AG08395 (cell line): ENCODE measurements around the gene STRADA.
"Not testable (repeated sequence)": the region's sequence is repeated elsewhere in the genome, so short reads cannot be mapped to it uniquely, and the experiment has no call there.

Source experiments
- DNase-seq: peaks from one replicate; pipeline ENCODE4 v3.0.0; 2012; ENCODE audit warnings: mixed read lengths, low spot score

The STRADA gene

GRCh38 chr17:63754046-63754445 lies 12.4 kb upstream of the STRADA start:
- no peak for DNase-seq

GRCh38 chr17:63753215-63753614 lies 11.6 kb upstream of the STRADA start:
- DNase-seq: no peak

DNA sequence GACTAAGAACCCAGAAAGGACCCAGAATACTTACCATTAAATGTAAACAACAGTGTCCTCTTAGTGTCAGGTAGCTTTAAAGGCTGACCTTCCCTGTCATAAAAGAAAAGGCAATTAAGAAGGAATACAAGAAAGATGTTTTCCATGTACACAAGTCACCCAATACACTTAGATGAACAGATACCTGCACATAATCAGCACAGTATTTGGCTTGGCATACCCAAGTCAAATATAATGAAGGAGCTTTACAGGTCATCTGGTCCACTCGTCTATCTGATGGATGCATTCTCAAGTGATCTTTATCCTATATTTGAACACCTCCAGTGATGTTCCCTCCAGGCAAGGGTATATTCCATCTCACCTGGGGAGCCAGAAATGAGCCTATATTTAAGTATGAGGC lies 11.1 kb upstream of the STRADA start:
- no peak for DNase-seq

GRCh38 chr17:63751806-63752205 lies 10.2 kb upstream of the STRADA start:
- no peak for DNase-seq

DNA sequence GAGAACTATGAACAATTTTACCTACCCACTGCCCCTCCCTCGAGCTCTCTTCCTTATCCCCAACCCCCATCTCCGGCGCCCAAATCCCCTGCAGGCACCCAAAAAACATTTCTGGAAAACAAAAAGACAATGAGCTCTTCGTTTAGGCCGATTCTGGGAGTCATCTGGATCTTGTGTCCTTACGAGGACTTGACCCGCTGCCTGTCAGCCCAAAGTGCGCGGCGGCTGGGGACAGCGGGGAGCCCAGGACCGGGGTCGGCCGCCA lies 524 bp downstream of the STRADA start:
- no peak for DNase-seq

GRCh38 chr17:63740464-63741142 lies 996 bp downstream of the STRADA start:
- DNase-seq: peak; percentile 3

DNA sequence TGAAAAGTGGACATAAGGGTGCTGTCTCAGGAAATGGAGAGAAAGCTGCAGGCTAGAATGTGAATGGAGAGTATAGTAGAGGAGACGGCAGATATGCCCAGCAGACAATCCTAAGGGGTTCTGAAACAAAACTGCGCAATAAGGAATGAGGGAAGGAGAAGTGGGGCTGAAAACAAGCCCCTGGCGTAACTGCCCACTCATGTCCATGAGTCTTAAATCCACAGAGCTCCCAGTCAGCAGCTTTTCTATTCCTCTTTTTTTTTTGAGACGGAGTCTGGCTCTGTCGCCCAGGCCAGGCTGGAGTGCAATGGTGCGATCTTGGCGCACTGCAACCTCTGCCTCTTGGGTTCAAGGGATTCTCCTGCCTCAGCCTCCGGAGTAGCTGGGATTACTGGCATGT lies 5.9 kb downstream of the STRADA start:
- DNase-seq: no peak

GRCh38 chr17:63722403-63722802 lies 19.2 kb downstream of the STRADA start:
- no peak for DNase-seq

DNA sequence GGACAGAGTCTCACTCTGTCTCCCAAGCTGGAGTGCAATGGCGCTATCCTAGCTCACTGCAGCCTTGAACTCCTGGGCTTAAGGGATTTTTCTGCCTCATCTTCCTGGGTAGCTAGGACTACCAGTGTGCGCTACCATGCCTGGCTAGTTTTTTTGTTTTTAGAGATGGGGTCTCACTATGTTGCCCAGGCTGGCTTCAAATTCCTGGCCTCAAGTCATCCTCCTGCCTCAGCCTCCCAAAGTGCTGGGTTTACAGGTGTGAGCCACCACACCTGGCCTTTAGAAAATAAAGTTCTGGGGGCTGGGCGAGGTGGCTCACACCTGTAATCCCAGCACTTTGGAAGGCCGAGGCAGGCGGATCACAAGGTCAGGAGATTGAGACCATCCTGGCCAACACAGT lies 21.4 kb downstream of the STRADA start:
- not testable (repeated sequence) for DNase-seq

- DNase-seq: no peak
Observed at GRCh38 chr17:63718988-63719387, 22.6 kb downstream of the STRADA start.

- no peak for DNase-seq
Observed at GRCh38 chr17:63716426-63716825, 25.2 kb downstream of the STRADA start.

DNA sequence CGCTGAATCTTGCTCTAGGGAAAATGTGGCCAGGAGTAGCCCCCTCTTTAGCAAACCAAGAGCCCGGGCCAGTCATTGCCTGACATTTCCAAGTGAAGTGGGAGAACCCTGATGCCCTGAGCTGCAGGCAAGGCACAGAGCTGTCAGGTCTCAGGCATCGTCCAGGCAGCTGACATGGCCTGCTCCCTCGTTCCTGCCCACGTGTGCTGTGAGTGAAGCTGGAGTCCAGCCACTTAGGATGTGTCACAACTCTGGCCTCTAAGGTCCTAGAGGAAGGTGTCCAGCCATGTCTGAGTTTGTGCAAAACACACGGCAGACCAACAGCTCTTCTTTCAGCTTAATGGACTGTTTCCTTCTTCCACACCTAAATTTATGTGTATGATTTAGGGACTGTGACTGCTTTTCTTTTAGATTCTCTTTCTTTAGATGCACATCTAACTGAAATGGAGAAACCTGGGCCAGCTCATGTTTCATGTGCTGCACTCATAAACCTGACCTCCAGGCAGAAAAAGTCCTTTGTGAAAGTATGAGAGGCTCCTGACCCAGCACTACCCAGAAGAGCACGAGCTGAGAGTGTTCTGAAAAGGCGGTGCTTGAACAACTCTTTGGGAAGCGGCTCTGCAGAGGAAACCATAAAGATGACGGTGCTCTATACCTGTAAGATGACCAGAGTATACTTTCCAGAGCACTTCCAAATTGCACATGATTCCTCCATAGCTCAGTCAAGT lies 26.9 kb downstream of the STRADA start:
- peak; percentile 46 for DNase-seq

GRCh38 chr17:63709110-63709509 lies 32.5 kb downstream of the STRADA start:
- DNase-seq: no peak

DNA sequence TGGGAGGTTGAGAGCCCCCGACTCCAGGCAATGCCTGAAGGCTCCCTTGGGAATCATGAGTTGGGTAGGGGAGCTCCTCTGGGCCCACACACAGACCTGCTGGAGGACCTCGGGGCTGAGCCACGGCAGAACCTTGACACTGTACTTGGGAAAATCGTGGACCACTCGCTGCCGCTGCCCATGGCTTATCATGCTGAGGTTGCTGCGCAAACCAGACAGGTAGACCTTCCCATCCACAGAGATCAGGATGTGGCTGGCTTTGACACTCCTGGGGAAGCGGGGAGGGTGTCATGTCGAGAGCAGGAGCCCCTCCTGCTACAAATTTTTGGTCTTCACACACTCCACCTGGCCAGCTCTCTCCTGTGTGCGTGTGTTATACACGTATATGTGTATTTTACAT lies 34.4 kb downstream of the STRADA start:
- no peak for DNase-seq

DNA sequence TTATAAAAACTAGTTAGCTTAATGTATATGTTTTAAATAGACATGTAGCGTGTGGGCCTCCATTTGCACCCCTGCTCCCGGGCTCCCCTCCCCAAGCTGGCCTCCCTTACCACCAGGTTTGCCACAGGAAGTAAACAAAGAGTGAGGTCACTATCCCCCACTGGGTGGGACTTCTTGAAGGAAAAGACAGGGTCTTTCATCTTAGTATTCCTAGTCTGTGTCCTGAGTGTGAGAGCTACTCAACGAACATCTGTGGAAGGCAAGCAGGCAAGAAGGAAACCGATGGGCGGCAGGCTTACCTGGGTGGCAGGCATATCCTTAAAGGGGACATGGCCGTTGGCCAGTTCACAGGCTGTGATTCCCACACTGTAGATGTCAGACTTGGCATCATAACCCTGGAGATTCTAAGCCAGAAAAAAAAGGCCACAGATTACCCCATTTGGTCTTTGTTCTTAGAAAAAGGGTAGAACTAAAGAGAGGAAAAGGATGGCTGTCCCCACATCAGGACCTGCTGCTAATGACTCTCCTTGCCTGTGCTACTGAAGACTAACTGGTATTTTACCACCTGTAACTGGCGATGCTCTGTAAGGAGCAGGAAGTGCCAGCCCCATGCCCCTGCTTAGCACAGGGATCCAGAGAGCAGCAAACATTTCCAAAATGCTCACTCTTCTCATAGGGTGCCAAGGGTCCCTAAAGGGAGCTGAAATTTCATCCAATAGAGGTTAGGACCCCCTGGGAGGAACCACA lies 35.1 kb downstream of the STRADA start:
- no peak for DNase-seq

DNA sequence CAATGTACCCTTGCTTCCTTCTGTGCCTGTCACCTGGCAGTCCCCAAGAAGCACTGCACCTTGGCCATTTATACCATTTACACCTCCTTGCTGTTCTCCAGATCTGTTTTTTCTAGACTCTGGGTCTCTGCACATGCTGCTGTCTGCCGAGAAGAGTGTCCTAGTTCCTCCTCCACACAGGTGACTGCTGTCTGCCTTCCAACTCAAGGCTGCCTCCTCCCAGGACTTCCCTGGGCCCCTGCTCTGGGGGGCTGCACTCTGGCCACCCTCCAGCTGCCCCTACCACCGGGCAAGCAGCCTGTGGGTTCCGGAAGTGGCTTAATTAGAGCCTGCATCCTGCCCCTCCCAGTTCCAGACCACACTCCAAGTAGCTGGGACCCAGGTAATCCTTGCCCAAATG lies 35.9 kb downstream of the STRADA start:
- no peak for DNase-seq

DNA sequence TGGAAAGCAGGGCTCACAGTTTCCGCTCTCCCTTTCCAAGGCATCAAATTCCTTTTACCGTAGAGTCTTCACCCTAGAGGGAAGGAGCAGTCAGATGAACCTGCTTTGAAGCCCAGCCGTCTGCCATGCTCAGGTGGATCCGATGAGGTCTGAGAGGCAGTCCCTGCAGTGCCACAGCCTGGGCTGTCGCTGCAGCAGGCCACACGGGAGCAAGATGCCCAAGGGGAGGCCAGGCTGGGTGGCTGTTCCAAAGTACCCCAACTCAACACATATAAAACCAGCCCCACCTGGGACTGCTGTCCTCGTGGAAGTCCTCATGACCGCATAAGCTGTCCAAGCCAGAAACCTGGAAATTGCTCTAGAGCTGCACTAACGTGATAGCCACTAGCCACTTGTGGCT lies 36.8 kb downstream of the STRADA start:
- DNase-seq: no peak

- no peak for DNase-seq
Observed at GRCh38 chr17:63704259-63704576, 37.4 kb downstream of the STRADA start.

DNA sequence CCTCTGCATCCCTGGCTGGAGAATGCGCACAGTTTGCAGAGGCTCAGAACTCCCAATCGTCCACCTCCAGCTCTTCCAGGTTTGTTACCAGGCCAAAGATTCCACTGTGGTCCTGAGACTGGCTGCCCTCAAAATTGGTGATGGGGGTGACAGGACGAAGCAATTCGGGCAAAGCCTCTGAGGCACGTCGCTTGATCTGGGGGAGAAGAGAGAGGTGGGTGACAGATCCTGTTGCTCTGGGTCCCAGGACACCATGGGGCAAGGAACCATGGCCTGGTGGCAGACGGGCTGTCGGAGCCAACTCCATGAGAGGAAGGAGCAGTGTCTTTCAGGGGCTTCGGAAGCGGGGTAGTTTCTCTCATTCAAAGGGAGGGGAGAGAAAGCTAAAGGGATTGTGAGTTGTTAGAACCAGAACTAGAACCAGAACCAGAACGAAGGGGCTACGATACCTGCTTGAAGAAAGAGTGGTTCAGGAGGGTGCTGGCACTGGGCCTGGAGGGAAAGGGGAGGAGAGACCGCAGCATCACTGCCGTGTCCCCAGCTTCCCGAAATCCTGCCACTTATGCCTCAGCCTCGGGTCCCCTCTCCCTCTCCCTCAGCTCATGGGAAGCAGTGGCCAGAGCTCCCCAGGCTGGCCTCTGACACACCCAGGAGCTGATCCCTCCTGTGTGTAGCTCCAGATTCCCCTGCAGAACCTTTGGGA lies 37.9 kb downstream of the STRADA start:
- DNase-seq: no peak

- no peak for DNase-seq
Observed at GRCh38 chr17:63703029-63703428, 38.6 kb downstream of the STRADA start.

DNA sequence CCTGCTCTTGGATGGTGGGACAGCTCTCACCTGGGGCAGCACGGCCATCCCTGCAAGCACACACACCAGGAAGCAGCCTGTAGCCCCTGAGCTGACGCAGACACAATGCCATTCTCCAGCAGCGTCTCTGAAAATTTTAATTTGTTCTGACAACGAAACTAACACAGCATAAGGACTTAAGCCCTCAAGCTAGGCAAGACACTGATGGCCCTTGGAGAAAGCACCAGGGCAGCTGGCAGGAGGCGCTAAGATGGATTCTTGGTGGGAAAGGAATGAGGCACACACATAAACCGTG lies 38.9 kb downstream of the STRADA start:
- DNase-seq: no peak

- DNase-seq: no peak
Observed at GRCh38 chr17:63701868-63702720, 39.5 kb downstream of the STRADA start.
